HFF-Myc (cell line): ENCODE results near the gene ALDOA.

Experiments
- DNase-seq: peaks from one replicate; pipeline ENCODE4 v3.0.0-alpha.2; 2011; ENCODE audit warnings: low read depth; ENCODE audit errors: extremely low read depth
- H3K4me3 ChIP-seq: replicated peaks from 2 replicates; pipeline ENCODE4 v1.5.1; 2011; ENCODE audit warnings: low read depth, mild to moderate bottlenecking, control low read depth, low read length
- CTCF ChIP-seq: IDR thresholded peaks from 2 replicates; pipeline ENCODE4 v1.5.1; 2012; ENCODE audit warnings: mild to moderate bottlenecking, low read depth, low read length, control low read depth; ENCODE audit errors: missing control alignments

Gene ALDOA

GRCh38 chr16:30090610-30091331, 25.2 kb downstream of the ALDOA start:
- no peak for TF ChIP-seq CTCF
- DNase-seq: no peak
- H3K4me3 ChIP-seq: no peak overlapping the region

DNA sequence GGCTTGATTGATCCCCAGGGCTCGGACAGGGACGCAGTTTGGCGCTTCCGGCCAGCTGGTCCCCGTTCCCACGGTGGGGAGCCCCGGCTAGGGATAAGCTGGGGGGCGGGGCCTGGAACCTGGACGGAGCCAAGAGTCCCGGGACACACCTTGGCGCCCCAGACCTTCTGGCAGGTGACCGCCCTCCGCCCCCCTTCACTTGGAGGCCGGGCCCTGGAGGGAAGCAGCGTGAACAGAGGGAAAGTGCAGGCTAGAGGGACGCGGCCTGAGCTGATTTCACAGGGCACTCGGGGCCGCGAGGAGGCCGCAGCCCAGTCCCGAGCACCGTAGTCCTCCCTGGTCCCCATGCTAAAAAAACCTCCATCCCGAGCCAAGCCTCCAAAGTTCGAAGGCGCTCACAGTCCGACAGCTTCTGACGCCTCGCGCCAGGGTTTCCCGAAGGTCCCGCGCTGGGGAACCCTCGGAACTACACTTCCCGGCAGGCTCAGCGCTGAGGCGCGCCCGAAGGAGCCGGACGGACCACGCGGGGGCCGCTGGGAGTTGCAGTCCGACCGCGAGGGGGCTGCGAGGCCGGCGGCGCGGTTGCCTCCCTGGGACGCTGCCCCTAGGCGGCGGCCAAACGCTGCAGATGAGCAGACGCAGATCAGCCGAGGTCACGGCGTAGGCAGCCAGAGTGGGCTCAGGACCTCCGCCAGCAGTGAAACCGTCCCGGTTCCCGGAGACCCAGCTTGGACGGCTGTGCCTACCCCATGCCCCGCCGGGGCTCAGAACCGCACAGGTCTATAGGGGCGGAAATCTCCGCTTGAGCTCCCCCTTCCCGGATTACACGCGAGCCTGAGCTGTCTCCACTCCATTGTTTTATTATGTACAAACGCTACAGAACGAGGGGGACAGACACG, 26.2 kb downstream of the ALDOA start, which contains the start of gene TBX6:
TSS of gene TBX6 (minus strand) at position 451 of the 899 bp plus-strand sequence. CDS start 731 bp downstream, outside the sequence.
- DNase-seq: peak; percentile 50
- peak; percentile 74 for TF ChIP-seq CTCF
- H3K4me3 ChIP-seq: peak within 1 kb of the TSS; percentile 42

GRCh38 chr16:30092373-30093010, 26.9 kb downstream of the ALDOA start:
- DNase-seq: no peak
- TF ChIP-seq CTCF: peak; percentile 74
- H3K4me3 ChIP-seq: peak overlapping the region; percentile 42

DNA sequence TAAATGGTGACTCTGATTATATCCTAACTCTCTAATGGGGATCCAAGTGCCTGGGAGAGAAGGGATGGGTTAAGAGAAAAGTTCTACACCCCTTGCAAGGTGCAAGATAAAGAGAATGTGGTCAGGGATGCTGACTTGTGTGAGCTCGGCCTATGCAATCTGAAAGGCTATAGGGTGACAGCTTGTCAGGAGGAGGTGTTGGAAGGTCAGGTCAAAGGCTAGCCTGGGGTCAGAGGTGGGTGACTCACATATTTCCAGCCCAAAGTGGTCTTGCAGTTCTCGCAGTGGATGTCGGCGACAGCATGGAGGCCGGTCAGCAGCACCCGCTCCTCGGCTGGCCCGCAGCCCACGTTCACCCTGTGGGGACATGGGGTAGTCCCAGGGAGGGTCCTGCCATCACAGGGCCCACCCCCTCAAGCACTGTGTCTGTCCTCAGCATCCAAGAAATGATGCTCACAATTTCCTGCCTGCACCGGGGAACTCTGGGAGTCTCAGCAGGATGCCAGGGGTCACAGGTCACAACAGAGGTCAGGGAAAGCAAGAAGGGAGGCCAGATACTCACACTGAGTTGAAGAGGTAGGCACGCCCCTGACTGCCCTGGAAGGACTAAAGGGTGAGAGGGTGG, 29.1 kb downstream of the ALDOA start:
- no peak for DNase-seq
- TF ChIP-seq CTCF: no peak
- H3K4me3 ChIP-seq: 0 out of 2 replicates have a peak overlapping the region, but pooled peaks have one; percentile 46

- H3K4me3 ChIP-seq: peak overlapping the region; percentile 46
- TF ChIP-seq CTCF: no peak
- DNase-seq: no peak
Measured at GRCh38 chr16:30095166-30096078, 29.9 kb downstream of the ALDOA start.
